Measurements from ENCODE around the gene PSMC3.
"Not testable (repeated sequence)": the region's sequence is repeated elsewhere in the genome, so short reads cannot be mapped to it uniquely, and the experiment has no call there.

The PSMC3 gene

GRCh38 chr11:47460571-47461235 lies 34.5 kb upstream of the PSMC3 start:
- H3K36me3 ChIP-seq (ENCODE audit: control insufficient read depth in 1 of 2, insufficient read depth in 2 of 2, low read length in 2 of 2): peaks cover 5 to 23% of the 10 kb centered on the region in 2 donors
- H3K9me3 ChIP-seq (ENCODE audit: control insufficient read depth in 1 of 2, low read length in 2 of 2): no peaks in the 10 kb centered on the region
- no peak overlapping the region for H3K9ac ChIP-seq (ENCODE audit: low read depth in 1 of 2, low read length in 2 of 2)
- H3K4me3 ChIP-seq (ENCODE audit: low read depth in 1 of 2, low read length in 2 of 2): no peak overlapping the region
- H3K27me3 ChIP-seq (ENCODE audit: control insufficient read depth in 1 of 2, insufficient read depth in 2 of 2, low read length in 2 of 2): no peaks in the 10 kb centered on the region
- H3K4me1 ChIP-seq (ENCODE audit: control insufficient read depth in 1 of 2, insufficient read depth in 2 of 2, low read length in 2 of 2): no peaks in the 10 kb centered on the region
- H3K27ac ChIP-seq (ENCODE audit: low read depth, low read length): no peak overlapping the region

GRCh38 chr11:47454258-47454671 lies 28.0 kb upstream of the PSMC3 start:
- H3K9ac ChIP-seq (ENCODE audit: low read depth in 1 of 2, low read length in 2 of 2); H3K27me3 ChIP-seq (ENCODE audit: control insufficient read depth in 1 of 2, insufficient read depth in 2 of 2, low read length in 2 of 2); H3K9me3 ChIP-seq (ENCODE audit: control insufficient read depth in 1 of 2, low read length in 2 of 2); H3K36me3 ChIP-seq (ENCODE audit: control insufficient read depth in 1 of 2, insufficient read depth in 2 of 2, low read length in 2 of 2); H3K4me1 ChIP-seq (ENCODE audit: control insufficient read depth in 1 of 2, insufficient read depth in 2 of 2, low read length in 2 of 2); H3K4me3 ChIP-seq (ENCODE audit: low read depth in 1 of 2, low read length in 2 of 2); H3K27ac ChIP-seq (ENCODE audit: low read depth, low read length): not testable (repeated sequence)

- H3K9ac ChIP-seq (ENCODE audit: low read depth in 1 of 2, low read length in 2 of 2): no peak overlapping the region
- no peaks in the 10 kb centered on the region for H3K9me3 ChIP-seq (ENCODE audit: control insufficient read depth in 1 of 2, low read length in 2 of 2)
- no peaks in the 10 kb centered on the region for H3K36me3 ChIP-seq (ENCODE audit: control insufficient read depth in 1 of 2, insufficient read depth in 2 of 2, low read length in 2 of 2)
- H3K4me1 ChIP-seq (ENCODE audit: control insufficient read depth in 1 of 2, insufficient read depth in 2 of 2, low read length in 2 of 2): no peaks in the 10 kb centered on the region
- no peaks in the 10 kb centered on the region for H3K27me3 ChIP-seq (ENCODE audit: control insufficient read depth in 1 of 2, insufficient read depth in 2 of 2, low read length in 2 of 2)
- H3K4me3 ChIP-seq (ENCODE audit: low read depth in 1 of 2, low read length in 2 of 2): no peak overlapping the region
- H3K27ac ChIP-seq (ENCODE audit: low read depth, low read length): no peak overlapping the region
Measured at GRCh38 chr11:47453365-47453764, 27.1 kb upstream of the PSMC3 start.

- Histone ChIP-seq H3K4me1 (ENCODE audit: control insufficient read depth in 1 of 2, insufficient read depth in 2 of 2, low read length in 2 of 2) (no peaks in the 10 kb centered on the region), H3K9ac (ENCODE audit: low read depth in 1 of 2, low read length in 2 of 2) (no peak overlapping the region), H3K9me3 (ENCODE audit: control insufficient read depth in 1 of 2, low read length in 2 of 2) (no peaks in the 10 kb centered on the region), H3K27ac (ENCODE audit: low read depth, low read length) (no peak overlapping the region), H3K36me3 (ENCODE audit: control insufficient read depth in 1 of 2, insufficient read depth in 2 of 2, low read length in 2 of 2) (no peaks in the 10 kb centered on the region), H3K27me3 (ENCODE audit: control insufficient read depth in 1 of 2, insufficient read depth in 2 of 2, low read length in 2 of 2) (no peaks in the 10 kb centered on the region), H3K4me3 (ENCODE audit: low read depth in 1 of 2, low read length in 2 of 2) (no peak overlapping the region)
Measured at GRCh38 chr11:47451990-47452389, 25.8 kb upstream of the PSMC3 start.

- no peak overlapping the region for H3K4me3 ChIP-seq (ENCODE audit: low read depth in 1 of 2, low read length in 2 of 2)
- H3K4me1 ChIP-seq (ENCODE audit: control insufficient read depth in 1 of 2, insufficient read depth in 2 of 2, low read length in 2 of 2): no peaks in the 10 kb centered on the region
- no peaks in the 10 kb centered on the region for H3K27me3 ChIP-seq (ENCODE audit: control insufficient read depth in 1 of 2, insufficient read depth in 2 of 2, low read length in 2 of 2)
- H3K9me3 ChIP-seq (ENCODE audit: control insufficient read depth in 1 of 2, low read length in 2 of 2): no peaks in the 10 kb centered on the region
- no peak overlapping the region for H3K27ac ChIP-seq (ENCODE audit: low read depth, low read length)
- no peaks in the 10 kb centered on the region for H3K36me3 ChIP-seq (ENCODE audit: control insufficient read depth in 1 of 2, insufficient read depth in 2 of 2, low read length in 2 of 2)
- H3K9ac ChIP-seq (ENCODE audit: low read depth in 1 of 2, low read length in 2 of 2): no peak overlapping the region
Measured at GRCh38 chr11:47451436-47451835, 25.2 kb upstream of the PSMC3 start.

GRCh38 chr11:47449541-47449940 lies 23.3 kb upstream of the PSMC3 start:
- H3K27ac ChIP-seq (ENCODE audit: low read depth, low read length): no peak overlapping the region
- H3K9ac ChIP-seq (ENCODE audit: low read depth in 1 of 2, low read length in 2 of 2): no peak overlapping the region
- H3K36me3 ChIP-seq (ENCODE audit: control insufficient read depth in 1 of 2, insufficient read depth in 2 of 2, low read length in 2 of 2): no peaks in the 10 kb centered on the region
- no peaks in the 10 kb centered on the region for H3K4me1 ChIP-seq (ENCODE audit: control insufficient read depth in 1 of 2, insufficient read depth in 2 of 2, low read length in 2 of 2)
- no peaks in the 10 kb centered on the region for H3K9me3 ChIP-seq (ENCODE audit: control insufficient read depth in 1 of 2, low read length in 2 of 2)
- H3K27me3 ChIP-seq (ENCODE audit: control insufficient read depth in 1 of 2, insufficient read depth in 2 of 2, low read length in 2 of 2): no peaks in the 10 kb centered on the region
- no peak overlapping the region for H3K4me3 ChIP-seq (ENCODE audit: low read depth in 1 of 2, low read length in 2 of 2)

- Histone ChIP-seq H3K4me1 (ENCODE audit: control insufficient read depth in 1 of 2, insufficient read depth in 2 of 2, low read length in 2 of 2) (no peaks in the 10 kb centered on the region), H3K36me3 (ENCODE audit: control insufficient read depth in 1 of 2, insufficient read depth in 2 of 2, low read length in 2 of 2) (no peaks in the 10 kb centered on the region), H3K9ac (ENCODE audit: low read depth in 1 of 2, low read length in 2 of 2) (no peak within 1 kb of the TSS), H3K9me3 (ENCODE audit: control insufficient read depth in 1 of 2, low read length in 2 of 2) (no peaks in the 10 kb centered on the region), H3K27me3 (ENCODE audit: control insufficient read depth in 1 of 2, insufficient read depth in 2 of 2, low read length in 2 of 2) (no peaks in the 10 kb centered on the region), H3K4me3 (ENCODE audit: low read depth in 1 of 2, low read length in 2 of 2) (no peak within 1 kb of the TSS), H3K27ac (ENCODE audit: low read depth, low read length) (no peak within 1 kb of the TSS)
Measured at GRCh38 chr11:47448566-47449427, 22.6 kb upstream of the PSMC3 start, which contains the start of gene RAPSN. RAPSN (minus strand) TSS chr11:47449136; CDS start chr11:47448964, 172 bp downstream.

GRCh38 chr11:47447906-47448305 lies 21.7 kb upstream of the PSMC3 start:
- no peak overlapping the region for H3K4me3 ChIP-seq (ENCODE audit: low read depth in 1 of 2, low read length in 2 of 2)

GRCh38 chr11:47446833-47447232 lies 20.6 kb upstream of the PSMC3 start:
- Histone ChIP-seq H3K27ac (ENCODE audit: low read depth, low read length) (no peak overlapping the region), H3K36me3 (ENCODE audit: control insufficient read depth in 1 of 2, insufficient read depth in 2 of 2, low read length in 2 of 2) (no peaks in the 10 kb centered on the region), H3K9ac (ENCODE audit: low read depth in 1 of 2, low read length in 2 of 2) (no peak overlapping the region), H3K9me3 (ENCODE audit: control insufficient read depth in 1 of 2, low read length in 2 of 2) (no peaks in the 10 kb centered on the region), H3K27me3 (ENCODE audit: control insufficient read depth in 1 of 2, insufficient read depth in 2 of 2, low read length in 2 of 2) (no peaks in the 10 kb centered on the region), H3K4me3 (ENCODE audit: low read depth in 1 of 2, low read length in 2 of 2) (no peak overlapping the region), H3K4me1 (ENCODE audit: control insufficient read depth in 1 of 2, insufficient read depth in 2 of 2, low read length in 2 of 2) (no peaks in the 10 kb centered on the region)

More at GRCh38 chr11:47447906-47448305, 21.7 kb upstream of the PSMC3 start:
- no peak overlapping the region for H3K9ac ChIP-seq (ENCODE audit: low read depth in 1 of 2, low read length in 2 of 2)
- H3K27ac ChIP-seq (ENCODE audit: low read depth, low read length): no peak overlapping the region
- no peaks in the 10 kb centered on the region for H3K9me3 ChIP-seq (ENCODE audit: control insufficient read depth in 1 of 2, low read length in 2 of 2)
- H3K4me1 ChIP-seq (ENCODE audit: control insufficient read depth in 1 of 2, insufficient read depth in 2 of 2, low read length in 2 of 2): no peaks in the 10 kb centered on the region
- H3K36me3 ChIP-seq (ENCODE audit: control insufficient read depth in 1 of 2, insufficient read depth in 2 of 2, low read length in 2 of 2): no peaks in the 10 kb centered on the region
- H3K27me3 ChIP-seq (ENCODE audit: control insufficient read depth in 1 of 2, insufficient read depth in 2 of 2, low read length in 2 of 2): no peaks in the 10 kb centered on the region

GRCh38 chr11:47445840-47446239 lies 19.6 kb upstream of the PSMC3 start:
- no peaks in the 10 kb centered on the region for H3K9me3 ChIP-seq (ENCODE audit: control insufficient read depth in 1 of 2, low read length in 2 of 2)
- H3K4me3 ChIP-seq (ENCODE audit: low read depth in 1 of 2, low read length in 2 of 2): no peak overlapping the region
- no peak overlapping the region for H3K9ac ChIP-seq (ENCODE audit: low read depth in 1 of 2, low read length in 2 of 2)
- H3K27ac ChIP-seq (ENCODE audit: low read depth, low read length): no peak overlapping the region
- H3K27me3 ChIP-seq (ENCODE audit: control insufficient read depth in 1 of 2, insufficient read depth in 2 of 2, low read length in 2 of 2): no peaks in the 10 kb centered on the region
- no peaks in the 10 kb centered on the region for H3K4me1 ChIP-seq (ENCODE audit: control insufficient read depth in 1 of 2, insufficient read depth in 2 of 2, low read length in 2 of 2)
- no peaks in the 10 kb centered on the region for H3K36me3 ChIP-seq (ENCODE audit: control insufficient read depth in 1 of 2, insufficient read depth in 2 of 2, low read length in 2 of 2)

Data from duodenal mucosa (tissue), 2 donors.